Heart left ventricle (tissue), 16 donors: ENCODE data around the gene TMEM218. TPM values are rescaled to one million over a fixed set of nuclear protein-coding genes. Genes with fewer than 3 reads are reported as not detected.

Source experiments
- ATAC-seq, 4 donors: fragments of 200-7000 bp; cut with Tn5 transposase; one replicate each; pipeline ENCODE4 v1.9.1; 2020 to 2022; ENCODE audit warnings: moderate library complexity in 4 of 4, mild to moderate bottlenecking in 3 of 4, moderate number of reproducible peaks in 1 of 4
- DNase-seq, 5 donors: peaks; one replicate each; pipeline ENCODE4 v3.0.0-alpha.2; 2020
- H3K27ac ChIP-seq, 12 donors: fragments of 200-600 bp; sonication (generic) in 4 of 12; one replicate each; pipeline versions ENCODE4 v1.5.0 to v1.8.0; 2016 to 2022; ENCODE audit warnings: mild to moderate bottlenecking in 2 of 12
- H3K27me3 ChIP-seq, 9 donors: fragments of 200-600 bp; sonication (generic) in 2 of 9; one replicate each; pipeline versions ENCODE4 v1.5.1 to v1.8.0; 2016 to 2022; ENCODE audit warnings: mild to moderate bottlenecking in 3 of 9
- H3K36me3 ChIP-seq, 9 donors: fragments of 200-600 bp; sonication (generic) in 2 of 9; one replicate each; pipeline versions ENCODE4 v1.5.0 to v1.8.0; 2018 to 2022; ENCODE audit warnings: mild to moderate bottlenecking in 2 of 9
- H3K4me1 ChIP-seq, 12 donors: fragments of 200-600 bp; sonication (generic) in 4 of 12; one replicate each; pipeline versions ENCODE4 v1.5.0 to v1.8.0; 2016 to 2022; ENCODE audit warnings: mild to moderate bottlenecking in 3 of 12
- H3K4me3 ChIP-seq, 12 donors: fragments of 200-600 bp; sonication (generic) in 4 of 12; one replicate each; pipeline versions ENCODE4 v1.5.0 to v1.8.0; 2017 to 2022; ENCODE audit warnings: mild to moderate bottlenecking in 9 of 12, moderate library complexity in 4 of 12
- H3K9me3 ChIP-seq, 12 donors: fragments of 200-600 bp; sonication (generic) in 4 of 12; one replicate each; pipeline versions ENCODE4 v1.5.0 to v1.8.0; 2016 to 2022; ENCODE audit warnings: mild to moderate bottlenecking in 1 of 12
- CTCF ChIP-seq, 12 donors: fragments of 200-600 bp; sonication (generic) in 4 of 12; IDR thresholded peaks; one replicate each; pipeline versions ENCODE4 v1.5.0 to v1.8.0; 2018 to 2022; ENCODE audit warnings: antibody characterized with exemption in 12 of 12, mild to moderate bottlenecking in 5 of 12
- POLR2A ChIP-seq, 2 donors: fragments of 450-650 bp; IDR thresholded peaks; one replicate each; pipeline ENCODE4 v1.6.1; 2017; ENCODE audit warnings: antibody characterized with exemption in 2 of 2, mild to moderate bottlenecking in 2 of 2, moderate library complexity in 2 of 2
- WGBS, 4 donors: extraction: QIAGEN DNeasy Blood & Tissue Kit in 2 of 4; methylation state at CpG; one replicate each; pipeline versions ENCODE4 v1.1.5 to v1.1.7; 2013 to 2018; 5-methylcytosine and 5-hydroxymethylcytosine counted together
- intact Hi-C, 10 donors: fragments of 100-400 bp; cut with DNase I; formaldehyde crosslinking; loops; one replicate each; pipeline versions ENCODE4 v1.11.1 to v1.14.2; 2022
- polyA plus RNA-seq, 2 donors: library from polyadenylated mRNA; stranded (reverse); fragments of 200-250 nt; gene quantifications; one replicate each; pipeline ENCODE4 v1.2.3, GENCODE V29; 2013
- total RNA-seq, 9 donors: library from RNA; depleted of rRNA in 2 of 9; stranded (reverse); fragments of >200 nt in 2 of 9; fragmentation: NEBNext Ultra II Directional in 3 of 9; extraction: Animal tissue kit (Norgen Biotek cat#: 25700) in 3 of 9; gene quantifications; one replicate each; pipeline versions ENCODE4 v1.1.0 to v1.2.4, GENCODE V29; 2016 to 2023
- donor health status: ischemic (EF 13 %, LVEDD 7.1; RV severe dilation, severe dysfunction).
- donor health status: healthy with polysubstance abuse.
- donor health status: DM: no; HTN: yes; CAD: no.
- donor health status: DM: no; HTN: no; CAD: no.
- donor health status: ischemic (EF 25% LVEDD 6.9; RV normal size, moderate dysfunction).
- donor health status: ischemic (EF 25% LVEDD 5.7; RV mildly dilated, moderate dysfunction).
- donor health status: healthy.
- donor health status: DM: yes; HTN: yes; CAD: no.
- donor health status: ischemic (EF 35%, LVEDD 5.7; RV mildly dilated, moderate dysfunction).
- donor health status: nonischemic (EF 11% LVEDD 7.7; RV severe dilation, severe dysfunction).
- donor health status: DM: yes; HTN: yes; CAD: no.
- donor health status: PGD.
- donor health status: ischemic (EF 29% LVEDD 5.4; RV normal size, mild dysfunction).
- donor health status: nonischemic (EF 23%, LVEDD 6.1; RV moderate dilation, normal function).

Gene TMEM218
- total and polyA plus RNA-seq, 11 donors, result 4.7 to 21.8 (median 6.8) TPM

GRCh38 chr11:125141686-125142535, 30.5 kb upstream of the TMEM218 start:
- intact Hi-C loops, result loop anchor here (1.0 to 10.0 kb wide), 6 partner anchors 50 to 187 kb away; partner anchors contain the start of gene CCDC15 (in 2 of the 10)
- peak; percentile 84 to 98 (median 94) for TF ChIP-seq CTCF (IDR thresholded peaks at IDR 0.05)
- no peak for TF ChIP-seq POLR2A (IDR thresholded peaks at IDR 0.05)
- Histone ChIP-seq H3K4me3 (no peak overlapping the region), H3K27me3 (peaks cover 0 to 26% (median 11%) of the 10 kb centered on the region in 9 donors), H3K9me3 (no peaks in the 10 kb centered on the region), H3K36me3 (no peaks in the 10 kb centered on the region), H3K4me1 (peaks cover 0 to 6% (median 0%) of the 10 kb centered on the region in 12 donors), H3K27ac (no peak overlapping the region)
- WGBS, 4 donors, result 40 to 42% (median 41%) methylated on average over 18 of the region's 18 CpGs
- peak in 3 of 4 donors; percentile 76 to 83 (median 79) for ATAC-seq
- peak; percentile 30 to 66 (median 52) for DNase-seq

GRCh38 chr11:125141178-125141577, 29.8 kb upstream of the TMEM218 start:
- ATAC-seq (no peak), DNase-seq (no peak)
- intact Hi-C loops, result loop anchor here (1.0 to 10.0 kb wide), 6 partner anchors 49 to 186 kb away; partner anchors contain the start of gene CCDC15 (in 2 of the 10)
- Histone ChIP-seq H3K27ac (no peak overlapping the region), H3K27me3 (peaks cover 0 to 26% (median 11%) of the 10 kb centered on the region in 9 donors), H3K4me3 (no peak overlapping the region), H3K36me3 (no peaks in the 10 kb centered on the region), H3K9me3 (no peaks in the 10 kb centered on the region), H3K4me1 (peaks cover 0 to 6% (median 0%) of the 10 kb centered on the region in 12 donors)
- 54 to 68% (median 58%) methylated on average over 12 of the region's 12 CpGs for WGBS, 4 donors
- TF ChIP-seq CTCF (IDR thresholded peaks at IDR 0.05), result no peak
- TF ChIP-seq POLR2A (IDR thresholded peaks at IDR 0.05), result no peak

- peaks cover 0 to 26% (median 11%) of the 10 kb centered on the region in 9 donors for H3K27me3 ChIP-seq
- 27 to 36% (median 30%) methylated on average over 8 of the region's 8 CpGs for WGBS, 4 donors
- H3K36me3 ChIP-seq, result no peaks in the 10 kb centered on the region
- H3K4me3 ChIP-seq, result no peak overlapping the region
- ATAC-seq (no peak), DNase-seq (no peak)
- no peaks in the 10 kb centered on the region for H3K9me3 ChIP-seq
- intact Hi-C loops, result loop anchor here (2.0 to 10.0 kb wide), 5 partner anchors 48 to 185 kb away; partner anchors contain the start of gene CCDC15 (in 2 of the 10)
- H3K4me1 ChIP-seq, result peaks cover 0 to 6% (median 0%) of the 10 kb centered on the region in 12 donors
- no peak for TF ChIP-seq POLR2A (IDR thresholded peaks at IDR 0.05)
- no peak for TF ChIP-seq CTCF (IDR thresholded peaks at IDR 0.05)
- H3K27ac ChIP-seq, result no peak overlapping the region
Observed at GRCh38 chr11:125140233-125140632, 28.8 kb upstream of the TMEM218 start.

- Histone ChIP-seq H3K27ac (no peak overlapping the region), H3K4me3 (no peak overlapping the region), H3K36me3 (no peaks in the 10 kb centered on the region), H3K27me3 (peaks cover 0 to 26% (median 11%) of the 10 kb centered on the region in 9 donors), H3K9me3 (no peaks in the 10 kb centered on the region), H3K4me1 (peaks cover 0 to 6% (median 0%) of the 10 kb centered on the region in 12 donors)
- WGBS, 4 donors, result 51 to 67% (median 60%) methylated on average over 3 of the region's 3 CpGs
- intact Hi-C loops, result loop anchor here (2.0 to 10.0 kb wide), 5 partner anchors 47 to 185 kb away; partner anchors contain the start of gene CCDC15 (in 2 of the 10)
- DNase-seq, result no peak
- TF ChIP-seq CTCF (IDR thresholded peaks at IDR 0.05) (no peak), POLR2A (IDR thresholded peaks at IDR 0.05) (no peak)
- ATAC-seq, result no peak
Observed at GRCh38 chr11:125139778-125140177, 28.4 kb upstream of the TMEM218 start.
